A549 (cell line): ENCODE measurements around the gene CDH22. TPM values are rescaled to one million over a fixed set of nuclear protein-coding genes. Genes with fewer than 3 reads are reported as not detected.
A peak's percentile ranks its signal among the peaks of the same experiment; 100 is the strongest.

Experiments used
- ATAC-seq, 2 experiments: fragments of 200-7000 bp in 1 of 2; fragments of >200 bp in 1 of 2; cut with Nextera tagmentation in 1 of 2; cut with Tn5 transposase in 1 of 2; 3 replicates each; pipeline versions ENCODE4 v1.8.0 to v1.9.1; 2018 to 2020; ENCODE audit warnings: mild to moderate bottlenecking in 1 of 2, moderate library complexity in 1 of 2
- CTCF ChIA-PET: fragments of 300-600 bp; sonication (Branson Sonifier 250); formaldehyde crosslinking; extraction: SDS; loops from one replicate; lab custom pipeline; 2021; ENCODE audit warnings: antibody characterized with exemption, inconsistent platforms; lab: Yijun Ruan, JAX
- POLR2A ChIA-PET: fragments of 350-600 bp; formaldehyde crosslinking; extraction: SDS; loops from one replicate; lab custom pipeline; 2021; ENCODE audit warnings: antibody characterized with exemption, inconsistent platforms; lab: Yijun Ruan, JAX
- DNase-seq, 2 experiments: peaks; one replicate each; pipeline versions ENCODE4 v3.0.0 to v3.0.0-alpha.2; 2011 to 2016; ENCODE audit warnings: low read depth in 1 of 2, low spot score in 1 of 2
- FAIRE-seq: peaks from 2 replicates; lab custom pipeline; 2011; peaks lifted over from hg19 to GRCh38; lab: Jason Lieb, UNC
- H3K27ac ChIP-seq, 2 experiments: fragments of >200 bp; sonication (Bioruptor Twin); formaldehyde crosslinking; 3 replicates each; pipeline ENCODE4 v1.5.1; 2016 to 2017
- H3K4me1 ChIP-seq: fragments of >200 bp; sonication (Bioruptor Twin); formaldehyde crosslinking; 3 replicates; pipeline ENCODE4 v1.6.1; 2016
- H3K4me2 ChIP-seq: fragments of >200 bp; sonication (Bioruptor Twin); formaldehyde crosslinking; 3 replicates; pipeline ENCODE4 v1.6.1; 2016
- H3K4me3 ChIP-seq: fragments of >200 bp; sonication (Bioruptor Twin); formaldehyde crosslinking; 3 replicates; pipeline ENCODE4 v1.5.1; 2016
- H3K9me3 ChIP-seq: fragments of >200 bp; sonication (Bioruptor Twin); formaldehyde crosslinking; 3 replicates; pipeline ENCODE4 v1.6.1; 2016
- BHLHE40 ChIP-seq: IDR thresholded peaks from 2 replicates; pipeline ENCODE4 v1.6.1; 2012; ENCODE audit warnings: low read depth, low read length, inconsistent platforms
- ESRRA ChIP-seq: fragments of 150-350 bp; IDR thresholded peaks from 2 replicates; pipeline ENCODE4 v1.6.1; 2014; ENCODE audit warnings: mild to moderate bottlenecking, low read length, borderline replicate concordance
- FOSL2 ChIP-seq, 2 experiments: fragments of 450-650 bp in 1 of 2; fragments of >200 bp in 1 of 2; sonication (Bioruptor Twin) in 1 of 2; formaldehyde crosslinking; IDR thresholded peaks; 2 replicates each; pipeline versions ENCODE4 v1.5.0 to v1.6.1; 2016 to 2020; ENCODE audit warnings: mild to moderate bottlenecking in 1 of 2, moderate library complexity in 1 of 2
- GATA3 ChIP-seq: IDR thresholded peaks from 2 replicates; pipeline ENCODE4 v1.6.1; 2012; ENCODE audit warnings: borderline replicate concordance
- HOXB13 ChIP-seq: fragments of 250-450 bp; sonication (Bioruptor Pico); IDR thresholded peaks from 2 replicates; pipeline ENCODE4 v1.5.0; 2020; ENCODE audit warnings: low read depth, mild to moderate bottlenecking, moderate library complexity
- HOXB5 ChIP-seq: fragments of 250-450 bp; sonication (Bioruptor Pico); IDR thresholded peaks from 2 replicates; pipeline ENCODE4 v1.5.0; 2020; ENCODE audit warnings: mild to moderate bottlenecking, moderate library complexity
- JUNB ChIP-seq: fragments of >200 bp; sonication (Bioruptor Twin); formaldehyde crosslinking; IDR thresholded peaks from 2 replicates; pipeline ENCODE4 v1.6.1; 2016
- KDM5A ChIP-seq: fragments of 200-600 bp; sonication (generic); IDR thresholded peaks from 2 replicates; pipeline ENCODE4 v1.6.1; 2016; ENCODE audit warnings: antibody characterized with exemption, mild to moderate bottlenecking
- MYC ChIP-seq: IDR thresholded peaks from 2 replicates; pipeline ENCODE4 v1.6.1; 2012; ENCODE audit warnings: mild to moderate bottlenecking, inconsistent platforms, low read length, improper control_type of control experiment, borderline replicate concordance
- NFE2L2 ChIP-seq: fragments of 150-350 bp; conservative IDR thresholded peaks from 2 replicates; pipeline ENCODE4 v1.6.1; 2014; ENCODE audit warnings: low read length
- POLR2A ChIP-seq: IDR thresholded peaks from 2 replicates; pipeline ENCODE4 v1.6.1; 2012; ENCODE audit warnings: mild to moderate bottlenecking, low read length
- POLR2AphosphoS2 ChIP-seq: conservative IDR thresholded peaks from 2 replicates; pipeline ENCODE4 v1.6.1; 2012; ENCODE audit warnings: low read length, improper control_type of control experiment, inconsistent platforms
- RAD21 ChIP-seq, 2 experiments: fragments of >200 bp in 1 of 2; sonication (Bioruptor Twin) in 1 of 2; formaldehyde crosslinking in 1 of 2; IDR thresholded peaks in 1 of 2; conservative IDR thresholded peaks in 1 of 2; 2 replicates in 1 of 2; 3 replicates in 1 of 2; pipeline ENCODE4 v1.6.1; 2012 to 2018; ENCODE audit warnings: inconsistent platforms in 1 of 2
- RARB ChIP-seq: fragments of 250-450 bp; sonication (Bioruptor Pico); IDR thresholded peaks from 2 replicates; pipeline ENCODE4 v1.8.0; 2021; ENCODE audit warnings: mild to moderate bottlenecking, moderate library complexity
- RCOR1 ChIP-seq: fragments of 150-350 bp; IDR thresholded peaks from 2 replicates; pipeline ENCODE4 v1.6.1; 2014; ENCODE audit warnings: antibody characterized with exemption, low read length, low read depth
- RNF2 ChIP-seq: fragments of 200-600 bp; sonication (generic); IDR thresholded peaks from 2 replicates; pipeline ENCODE4 v1.6.1; 2016; ENCODE audit warnings: low read depth, mild to moderate bottlenecking, antibody characterized with exemption, moderate library complexity, borderline replicate concordance
- SMC3 ChIP-seq: fragments of >200 bp; sonication (Bioruptor Twin); formaldehyde crosslinking; IDR thresholded peaks from 3 replicates; pipeline ENCODE4 v1.6.1; 2018; ENCODE audit warnings: inconsistent platforms
- ZFP36 ChIP-seq: fragments of 450-650 bp; IDR thresholded peaks from 2 replicates; pipeline ENCODE4 v1.6.1; 2014; ENCODE audit warnings: borderline replicate concordance; ENCODE audit not compliant: partially characterized antibody
- ZNF302 ChIP-seq: fragments of 250-450 bp; sonication (Bioruptor Pico); IDR thresholded peaks from 2 replicates; pipeline ENCODE4 v1.9.0; 2021; ENCODE audit warnings: inconsistent platforms, mild to moderate bottlenecking, moderate library complexity
- WGBS: methylation state at CpG from one replicate; pipeline ENCODE4 v1.1.6; 2017; ENCODE audit errors: missing lambda C conversion rate; 5-methylcytosine and 5-hydroxymethylcytosine counted together
- polyA plus RNA-seq, 4 experiments: library from polyadenylated mRNA; depleted of rRNA in 3 of 4; stranded (reverse); fragments of >200 nt; fragmentation: RNase III in 1 of 4; extraction: RNeasy Plus Mini Kit Qiagen cat#74134 plus additional on column Dnase treatment in 1 of 4; gene quantifications; 2 replicates in 3 of 4; 3 replicates in 1 of 4; pipeline ENCODE4 v1.2.3, GENCODE V29; 2011 to 2017
- TF ChIP-seq, protein P1 (sequence below): IDR thresholded peaks from 2 replicates; pipeline ENCODE4 v1.6.1; 2012
- TF ChIP-seq, protein P2 (sequence below): fragments of >200 bp; sonication (Bioruptor Twin); formaldehyde crosslinking; IDR thresholded peaks from 3 replicates; pipeline ENCODE4 v1.5.1; 2016
- TF ChIP-seq, protein P3 (sequence below): IDR thresholded peaks from 2 replicates; pipeline ENCODE4 v1.6.1; 2012; ENCODE audit warnings: low read depth, borderline replicate concordance
- TF ChIP-seq, protein P4 (sequence below): fragments of 250-450 bp; sonication (Bioruptor Pico); IDR thresholded peaks from 2 replicates; pipeline ENCODE4 v1.5.0; 2021; ENCODE audit warnings: mild to moderate bottlenecking, moderate library complexity, borderline replicate concordance
- TF ChIP-seq, protein P5 (sequence below): fragments of >200 bp; sonication (Bioruptor Twin); formaldehyde crosslinking; IDR thresholded peaks from 3 replicates; pipeline ENCODE4 v1.6.1; 2016

CDH22 gene
- polyA plus RNA-seq, 2 of the 4 experiments (the other 2 are of a cell fraction): not detected

DNA sequence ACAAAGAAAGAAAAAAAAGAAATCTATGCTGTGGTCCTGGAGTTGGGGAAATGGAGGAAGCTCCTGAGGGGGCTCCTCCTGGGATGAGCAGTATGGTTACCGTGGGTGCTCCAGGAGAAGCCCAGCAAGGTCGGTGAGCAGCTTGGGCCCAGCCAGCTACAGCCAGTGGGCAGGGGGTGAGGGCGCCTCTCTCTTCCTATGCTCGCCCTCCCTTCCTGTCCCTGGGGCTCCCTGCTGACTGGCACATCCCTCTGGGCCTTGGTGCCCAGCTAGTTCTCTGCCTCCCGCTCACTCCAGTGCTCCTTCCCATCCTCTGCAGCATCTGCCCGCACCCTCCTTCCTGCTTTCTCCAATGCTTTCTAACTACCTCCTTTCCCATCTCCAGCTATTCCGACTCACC, 173.6 kb downstream of the CDH22 start:
- FAIRE-seq (no peak), ATAC-seq (no peak), DNase-seq (no peak)
- 51% methylated on average over 7 of the region's 7 CpGs for WGBS
- TF ChIP-seq, protein P1, sequence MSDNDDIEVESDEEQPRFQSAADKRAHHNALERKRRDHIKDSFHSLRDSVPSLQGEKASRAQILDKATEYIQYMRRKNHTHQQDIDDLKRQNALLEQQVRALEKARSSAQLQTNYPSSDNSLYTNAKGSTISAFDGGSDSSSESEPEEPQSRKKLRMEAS: no peak
- no peak for TF ChIP-seq RAD21 (conservative IDR thresholded peaks at IDR 0.05 in 1 of 2, IDR thresholded peaks at IDR 0.05 in 1 of 2)
- TF ChIP-seq FOSL2 (IDR thresholded peaks at IDR 0.05): no peak
- no peak for TF ChIP-seq FOSL2 (CRISPR knock-in tag; IDR thresholded peaks at IDR 0.05)
- TF ChIP-seq HOXB13: no peak
- no peak for TF ChIP-seq RNF2
- Histone ChIP-seq H3K4me1 (no peaks in the 10 kb centered on the region), H3K4me3 (no peak overlapping the region), H3K27ac (no peak overlapping the region), H3K9me3 (no peaks in the 10 kb centered on the region), H3K4me2 (no peak overlapping the region)
- POLR2A ChIA-PET: no interaction called here
- CTCF ChIA-PET: interaction anchor here (0.9 to 4.4 kb wide), 12 partner anchors 9 to 546 kb away, joined by 3 to 72 read pairs (median 4); partner anchors contain the start of gene ELMO2

DNA sequence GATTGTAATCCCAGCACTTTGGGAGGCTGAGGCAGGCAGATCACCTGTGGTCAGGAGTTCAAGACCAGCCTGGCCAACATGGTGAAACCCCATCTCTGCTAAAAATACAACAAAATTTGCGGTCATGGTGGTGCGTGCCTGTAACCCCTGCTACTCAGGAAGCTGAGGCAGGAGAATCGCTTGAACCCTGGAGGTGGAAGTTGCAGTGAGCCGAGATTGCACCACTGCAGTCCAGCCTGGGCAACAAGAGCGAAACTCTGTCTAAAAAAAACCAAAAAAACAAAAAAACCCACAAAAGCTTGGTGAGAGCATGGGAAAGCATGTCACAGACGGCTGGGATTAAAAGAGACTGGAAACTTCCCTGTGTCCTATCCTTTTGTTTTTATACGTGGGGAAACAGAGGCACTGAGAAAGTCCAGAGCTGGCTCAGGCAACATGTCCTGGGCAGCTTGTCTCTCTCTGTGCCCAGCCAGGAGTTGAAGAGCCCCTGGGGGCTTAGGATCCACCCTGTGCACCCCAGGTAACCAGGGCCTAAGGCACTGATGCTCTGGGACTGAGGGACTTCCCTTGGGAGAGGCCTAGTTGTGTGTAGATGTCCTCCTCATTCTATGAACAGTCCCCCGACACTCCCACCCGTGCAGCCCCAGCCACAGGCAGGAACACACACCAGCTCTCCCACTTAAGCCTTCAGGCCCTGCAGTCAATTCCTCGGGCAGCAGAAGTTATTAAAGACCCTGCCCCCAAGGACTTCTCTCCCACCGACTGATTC, 174.2 kb downstream of the CDH22 start:
- Histone ChIP-seq H3K4me2 (no peak overlapping the region), H3K4me1 (no peaks in the 10 kb centered on the region), H3K4me3 (no peak overlapping the region), H3K27ac (no peak overlapping the region), H3K9me3 (no peaks in the 10 kb centered on the region)
- WGBS: 69% methylated on average over 11 of the region's 11 CpGs
- CTCF ChIA-PET: interaction anchor here (0.9 to 4.4 kb wide), 19 partner anchors 9 to 547 kb away, joined by 3 to 72 read pairs (median 4); partner anchors contain the start of gene ELMO2
- FAIRE-seq (no peak), DNase-seq (no peak), ATAC-seq (no peak)
- no peak for TF ChIP-seq ZNF302 (CRISPR knock-in tag)
- TF ChIP-seq RARB (CRISPR knock-in tag): no peak
- TF ChIP-seq ESRRA: no peak
- TF ChIP-seq RCOR1: no peak
- no peak for TF ChIP-seq BHLHE40
- no peak for TF ChIP-seq ZFP36
- no peak for TF ChIP-seq POLR2A
- POLR2A ChIA-PET: no interaction called here

DNA sequence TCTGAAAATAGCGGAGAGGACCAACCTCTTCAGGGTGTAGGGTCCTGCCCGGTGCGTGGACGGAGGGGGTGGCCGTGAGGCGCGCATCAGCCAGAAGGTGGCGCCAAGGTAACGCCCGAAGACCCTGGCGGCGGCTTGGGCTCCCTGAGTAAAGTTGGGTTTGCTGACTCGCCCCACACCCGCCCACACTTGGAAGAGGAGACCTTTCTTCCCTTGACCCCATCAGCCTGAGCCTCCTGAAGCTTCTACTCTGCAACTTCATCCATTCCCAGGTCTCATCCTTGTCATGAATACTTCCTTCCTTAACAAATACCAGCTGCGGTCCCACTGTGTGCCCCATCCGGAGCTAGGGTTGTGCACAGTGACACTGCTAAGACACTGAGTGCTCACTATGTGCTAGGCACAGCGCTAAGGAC, 175.6 kb downstream of the CDH22 start:
- H3K4me3 ChIP-seq: no peak overlapping the region
- POLR2A ChIA-PET: interaction anchor here (0.6 kb wide), 1 partner anchor 214 kb away, joined by 3 read pairs; no protein-coding TSS in a partner anchor
- WGBS: 7% methylated on average over 16 of the region's 17 CpGs
- ATAC-seq: peak; percentile 90 to 96
- H3K4me2 ChIP-seq: no peak overlapping the region
- CTCF ChIA-PET: interaction anchor here (0.6 to 4.4 kb wide), 81 partner anchors 9 to 547 kb away, joined by 3 to 72 read pairs (median 4); partner anchors contain the start of genes CD40 and ELMO2
- TF ChIP-seq, protein P2, sequence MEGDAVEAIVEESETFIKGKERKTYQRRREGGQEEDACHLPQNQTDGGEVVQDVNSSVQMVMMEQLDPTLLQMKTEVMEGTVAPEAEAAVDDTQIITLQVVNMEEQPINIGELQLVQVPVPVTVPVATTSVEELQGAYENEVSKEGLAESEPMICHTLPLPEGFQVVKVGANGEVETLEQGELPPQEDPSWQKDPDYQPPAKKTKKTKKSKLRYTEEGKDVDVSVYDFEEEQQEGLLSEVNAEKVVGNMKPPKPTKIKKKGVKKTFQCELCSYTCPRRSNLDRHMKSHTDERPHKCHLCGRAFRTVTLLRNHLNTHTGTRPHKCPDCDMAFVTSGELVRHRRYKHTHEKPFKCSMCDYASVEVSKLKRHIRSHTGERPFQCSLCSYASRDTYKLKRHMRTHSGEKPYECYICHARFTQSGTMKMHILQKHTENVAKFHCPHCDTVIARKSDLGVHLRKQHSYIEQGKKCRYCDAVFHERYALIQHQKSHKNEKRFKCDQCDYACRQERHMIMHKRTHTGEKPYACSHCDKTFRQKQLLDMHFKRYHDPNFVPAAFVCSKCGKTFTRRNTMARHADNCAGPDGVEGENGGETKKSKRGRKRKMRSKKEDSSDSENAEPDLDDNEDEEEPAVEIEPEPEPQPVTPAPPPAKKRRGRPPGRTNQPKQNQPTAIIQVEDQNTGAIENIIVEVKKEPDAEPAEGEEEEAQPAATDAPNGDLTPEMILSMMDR: peak; percentile 78
- peak; percentile 89 to 92 for TF ChIP-seq RAD21 (conservative IDR thresholded peaks at IDR 0.05 in 1 of 2, IDR thresholded peaks at IDR 0.05 in 1 of 2)
- no peak for TF ChIP-seq KDM5A
- peak; percentile 73 for TF ChIP-seq SMC3
- no peak overlapping the region for H3K27ac ChIP-seq
- DNase-seq: peak; percentile 61 to 77
- no peaks in the 10 kb centered on the region for H3K9me3 ChIP-seq
- FAIRE-seq: no peak
- no peaks in the 10 kb centered on the region for H3K4me1 ChIP-seq

DNA sequence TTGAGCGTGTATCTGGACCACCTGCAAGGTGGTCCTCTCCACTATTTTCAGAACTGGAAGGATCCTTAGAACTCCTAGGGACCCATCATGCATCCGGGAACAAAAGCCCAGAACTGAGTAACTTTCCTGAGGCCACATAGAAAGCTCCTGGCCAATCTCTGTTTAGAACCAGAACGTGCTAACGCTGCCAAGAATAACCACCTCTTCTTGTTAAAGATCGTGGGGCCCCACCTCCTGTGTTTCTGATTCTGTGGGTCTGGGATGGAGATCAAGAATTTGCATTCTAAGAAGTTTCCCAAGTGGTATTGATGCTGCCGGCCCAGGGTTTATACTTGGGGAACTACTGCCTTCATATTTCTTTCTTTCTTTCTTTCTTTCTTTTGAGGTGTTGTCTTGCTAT, 176.9 kb downstream of the CDH22 start:
- H3K9me3 ChIP-seq: no peaks in the 10 kb centered on the region
- no peak for FAIRE-seq
- H3K4me3 ChIP-seq: no peak overlapping the region
- WGBS: 12% methylated on average over 6 of the region's 6 CpGs
- H3K4me1 ChIP-seq: no peaks in the 10 kb centered on the region
- ChIA-PET CTCF (interaction anchor here (0.6 to 4.4 kb wide), 30 partner anchors 8 to 551 kb away, joined by 3 to 72 read pairs (median 8); no protein-coding TSS in a partner anchor), POLR2A (no interaction called here)
- no peak overlapping the region for H3K27ac ChIP-seq
- H3K4me2 ChIP-seq: no peak overlapping the region
- no peak for ATAC-seq
- no peak for DNase-seq
- TF ChIP-seq POLR2AphosphoS2 (no peak), SMC3 (no peak), ZNF302 (CRISPR knock-in tag) (no peak), GATA3 (no peak), MYC (no peak), NFE2L2 (no peak), JUNB (no peak), HOXB5 (CRISPR knock-in tag) (no peak)
- TF ChIP-seq, protein P3, sequence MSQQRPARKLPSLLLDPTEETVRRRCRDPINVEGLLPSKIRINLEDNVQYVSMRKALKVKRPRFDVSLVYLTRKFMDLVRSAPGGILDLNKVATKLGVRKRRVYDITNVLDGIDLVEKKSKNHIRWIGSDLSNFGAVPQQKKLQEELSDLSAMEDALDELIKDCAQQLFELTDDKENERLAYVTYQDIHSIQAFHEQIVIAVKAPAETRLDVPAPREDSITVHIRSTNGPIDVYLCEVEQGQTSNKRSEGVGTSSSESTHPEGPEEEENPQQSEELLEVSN: no peak
- TF ChIP-seq, protein P4, sequence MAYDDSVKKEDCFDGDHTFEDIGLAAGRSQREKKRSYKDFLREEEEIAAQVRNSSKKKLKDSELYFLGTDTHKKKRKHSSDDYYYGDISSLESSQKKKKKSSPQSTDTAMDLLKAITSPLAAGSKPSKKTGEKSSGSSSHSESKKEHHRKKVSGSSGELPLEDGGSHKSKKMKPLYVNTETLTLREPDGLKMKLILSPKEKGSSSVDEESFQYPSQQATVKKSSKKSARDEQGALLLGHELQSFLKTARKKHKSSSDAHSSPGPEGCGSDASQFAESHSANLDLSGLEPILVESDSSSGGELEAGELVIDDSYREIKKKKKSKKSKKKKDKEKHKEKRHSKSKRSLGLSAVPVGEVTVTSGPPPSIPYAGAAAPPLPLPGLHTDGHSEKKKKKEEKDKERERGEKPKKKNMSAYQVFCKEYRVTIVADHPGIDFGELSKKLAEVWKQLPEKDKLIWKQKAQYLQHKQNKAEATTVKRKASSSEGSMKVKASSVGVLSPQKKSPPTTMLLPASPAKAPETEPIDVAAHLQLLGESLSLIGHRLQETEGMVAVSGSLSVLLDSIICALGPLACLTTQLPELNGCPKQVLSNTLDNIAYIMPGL (CRISPR knock-in tag): no peak
- TF ChIP-seq, protein P5, sequence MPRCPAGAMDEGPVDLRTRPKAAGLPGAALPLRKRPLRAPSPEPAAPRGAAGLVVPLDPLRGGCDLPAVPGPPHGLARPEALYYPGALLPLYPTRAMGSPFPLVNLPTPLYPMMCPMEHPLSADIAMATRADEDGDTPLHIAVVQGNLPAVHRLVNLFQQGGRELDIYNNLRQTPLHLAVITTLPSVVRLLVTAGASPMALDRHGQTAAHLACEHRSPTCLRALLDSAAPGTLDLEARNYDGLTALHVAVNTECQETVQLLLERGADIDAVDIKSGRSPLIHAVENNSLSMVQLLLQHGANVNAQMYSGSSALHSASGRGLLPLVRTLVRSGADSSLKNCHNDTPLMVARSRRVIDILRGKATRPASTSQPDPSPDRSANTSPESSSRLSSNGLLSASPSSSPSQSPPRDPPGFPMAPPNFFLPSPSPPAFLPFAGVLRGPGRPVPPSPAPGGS: no peak
